K562 (cell line): Measurements from ENCODE around the gene SF3A2. TPM values are rescaled to one million over a fixed set of nuclear protein-coding genes. Genes with fewer than 3 reads are reported as not detected.

Source experiments
- CREBBP ChIP-seq: IDR thresholded peaks from one replicate; pipeline ENCODE4 v1.6.1; 2012; ENCODE audit warnings: low read depth, mild to moderate bottlenecking, control low read depth, inconsistent platforms, low read length
- CTBP1 ChIP-seq: fragments of 450-650 bp; IDR thresholded peaks from 2 replicates; pipeline ENCODE4 v1.6.1; 2016; ENCODE audit warnings: borderline replicate concordance
- FOSL1 ChIP-seq: fragments of 200-800 bp; sonication (Bioruptor generic); conservative IDR thresholded peaks from 2 replicates; pipeline ENCODE4 v1.6.1; 2016; ENCODE audit warnings: missing genetic modification characterization, missing compliant biosample characterization
- HSF4 ChIP-seq: fragments of 250-450 bp; sonication (Bioruptor Pico); IDR thresholded peaks from 2 replicates; pipeline ENCODE4 v2.1.2; 2022; ENCODE audit warnings: mild to moderate bottlenecking, moderate library complexity, borderline replicate concordance
- MEIS2 ChIP-seq: fragments of 450-650 bp; IDR thresholded peaks from 2 replicates; pipeline ENCODE4 v1.6.1; 2014; ENCODE audit warnings: mild to moderate bottlenecking; ENCODE audit not compliant: partially characterized antibody
- NEUROD1 ChIP-seq: fragments of 150-350 bp; IDR thresholded peaks from 2 replicates; pipeline ENCODE4 v1.6.1; 2014; ENCODE audit warnings: borderline replicate concordance, low read length, low read depth; ENCODE audit not compliant: partially characterized antibody
- RNF2 ChIP-seq: sonication (generic); IDR thresholded peaks from 2 replicates; pipeline ENCODE4 v1.6.1; 2016
- ZNF124 ChIP-seq: sonication (generic); formaldehyde crosslinking; IDR thresholded peaks from 2 replicates; pipeline ENCODE4 v1.8.1; 2022; ENCODE audit warnings: missing genetic modification reagents
- polyA plus RNA-seq, 8 experiments: library from polyadenylated mRNA; depleted of rRNA in 4 of 8; stranded (reverse) in 5 of 8; unstranded in 3 of 8; fragments of >200 nt; fragmentation: Nextera tagmentation in 2 of 8; fragmentation: Illumina TruSeq in 1 of 8; extraction: Ambion mirVana in 2 of 8; extraction: Trizol in 1 of 8; gene quantifications; 2 replicates each; pipeline versions ENCODE4 v1.2.1 to v1.2.3, GENCODE V29; 2011 to 2014; ENCODE audit warnings: inconsistent platforms in 1 of 8, missing spikeins in 1 of 8
- total RNA-seq, 7 experiments: library from RNA; depleted of rRNA in 6 of 7; stranded (reverse); fragments of >200 nt in 6 of 7; fragmentation: Illumina TruSeq in 2 of 7; extraction: Trizol in 2 of 7; gene quantifications; 2 replicates each; pipeline versions ENCODE4 v1.2.1 to v1.2.3, GENCODE V29; 2011 to 2021; ENCODE audit warnings: low replicate concordance in 1 of 7
- TF ChIP-seq, protein P1 (sequence below): sonication (generic); formaldehyde crosslinking; IDR thresholded peaks from 2 replicates; pipeline ENCODE4 v1.8.1; 2022; ENCODE audit warnings: missing genetic modification reagents
- TF ChIP-seq, protein P2 (sequence below): sonication (generic); formaldehyde crosslinking; IDR thresholded peaks from 2 replicates; pipeline ENCODE4 v1.8.0; 2022; ENCODE audit warnings: missing genetic modification reagents, mild to moderate bottlenecking, moderate library complexity, borderline replicate concordance
- TF ChIP-seq, protein P3 (sequence below): fragments of 450-650 bp; IDR thresholded peaks from 2 replicates; pipeline ENCODE4 v1.6.1; 2017; ENCODE audit warnings: antibody characterized with exemption
- TF ChIP-seq, protein P4 (sequence below), 2 experiments: IDR thresholded peaks in 1 of 2; conservative IDR thresholded peaks in 1 of 2; 2 replicates each; pipeline ENCODE4 v1.6.1; 2016; ENCODE audit warnings: low read depth in 2 of 2, mild to moderate bottlenecking in 1 of 2, missing compliant biosample characterization in 1 of 2, missing genetic modification characterization in 1 of 2, moderate library complexity in 1 of 2
- TF ChIP-seq, protein P5 (sequence below): fragments of 250-450 bp; sonication (Bioruptor Pico); IDR thresholded peaks from 2 replicates; pipeline ENCODE4 v1.5.0; 2021; ENCODE audit warnings: mild to moderate bottlenecking, borderline replicate concordance

SF3A2 gene
- total and polyA plus RNA-seq, 9 of the 15 experiments (the other 6 are each of a cell fraction or from before 2014, with no cell fraction given): 0.17 to 194 (median 22.8) TPM

DNA sequence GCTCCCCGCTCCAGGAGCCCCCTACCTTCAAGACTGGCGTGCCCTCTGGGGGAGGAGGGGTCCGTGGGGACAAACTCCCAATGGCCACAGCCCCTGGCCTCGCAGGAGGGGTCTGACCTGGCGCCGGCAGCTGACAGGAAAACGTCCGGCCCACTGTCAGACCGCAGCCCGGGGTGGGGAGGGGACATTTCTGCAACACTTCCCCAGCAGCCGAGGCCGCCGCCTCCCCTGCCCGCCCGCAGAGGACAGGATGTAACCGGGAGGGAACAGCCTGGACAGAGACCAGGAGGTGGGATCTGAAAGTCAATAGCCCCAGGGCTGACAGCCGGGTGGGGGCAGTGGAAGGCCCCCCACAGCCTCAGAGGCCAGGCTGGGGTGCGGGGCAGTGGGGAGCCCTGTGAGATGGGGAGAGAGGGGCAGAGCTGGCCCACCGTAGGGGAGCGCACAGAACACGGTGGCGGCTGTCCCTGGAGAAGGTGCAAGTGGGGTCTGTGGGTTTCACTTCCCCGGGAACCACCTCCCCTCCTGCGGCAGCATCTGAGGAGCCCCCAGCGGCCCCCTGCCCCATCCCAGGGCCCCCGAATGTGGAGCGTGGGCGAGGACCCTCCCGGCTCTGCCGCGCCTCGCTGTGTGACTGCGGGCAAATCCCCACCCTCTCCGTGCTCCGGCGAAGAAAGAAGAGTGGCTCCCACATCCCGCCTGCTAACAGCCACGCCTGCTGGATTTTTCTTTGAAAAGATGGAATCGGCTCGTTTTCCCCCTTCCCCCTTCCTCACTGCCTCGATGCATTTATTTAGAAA is 45.6 kb downstream of the SF3A2 start, which contains the start of gene PEAK3 (continued):
- TF ChIP-seq, protein P1, sequence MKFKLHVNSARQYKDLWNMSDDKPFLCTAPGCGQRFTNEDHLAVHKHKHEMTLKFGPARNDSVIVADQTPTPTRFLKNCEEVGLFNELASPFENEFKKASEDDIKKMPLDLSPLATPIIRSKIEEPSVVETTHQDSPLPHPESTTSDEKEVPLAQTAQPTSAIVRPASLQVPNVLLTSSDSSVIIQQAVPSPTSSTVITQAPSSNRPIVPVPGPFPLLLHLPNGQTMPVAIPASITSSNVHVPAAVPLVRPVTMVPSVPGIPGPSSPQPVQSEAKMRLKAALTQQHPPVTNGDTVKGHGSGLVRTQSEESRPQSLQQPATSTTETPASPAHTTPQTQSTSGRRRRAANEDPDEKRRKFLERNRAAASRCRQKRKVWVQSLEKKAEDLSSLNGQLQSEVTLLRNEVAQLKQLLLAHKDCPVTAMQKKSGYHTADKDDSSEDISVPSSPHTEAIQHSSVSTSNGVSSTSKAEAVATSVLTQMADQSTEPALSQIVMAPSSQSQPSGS (CRISPR knock-in tag): no peak
- TF ChIP-seq, protein P2, sequence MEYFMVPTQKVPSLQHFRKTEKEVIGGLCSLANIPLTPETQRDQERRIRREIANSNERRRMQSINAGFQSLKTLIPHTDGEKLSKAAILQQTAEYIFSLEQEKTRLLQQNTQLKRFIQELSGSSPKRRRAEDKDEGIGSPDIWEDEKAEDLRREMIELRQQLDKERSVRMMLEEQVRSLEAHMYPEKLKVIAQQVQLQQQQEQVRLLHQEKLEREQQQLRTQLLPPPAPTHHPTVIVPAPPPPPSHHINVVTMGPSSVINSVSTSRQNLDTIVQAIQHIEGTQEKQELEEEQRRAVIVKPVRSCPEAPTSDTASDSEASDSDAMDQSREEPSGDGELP: peak; percentile 87
- TF ChIP-seq HSF4 (CRISPR knock-in tag): no peak
- TF ChIP-seq FOSL1: no peak
- peak; percentile 30; the same call in 1 of the 2 replicates for TF ChIP-seq CTBP1
- TF ChIP-seq, protein P3, sequence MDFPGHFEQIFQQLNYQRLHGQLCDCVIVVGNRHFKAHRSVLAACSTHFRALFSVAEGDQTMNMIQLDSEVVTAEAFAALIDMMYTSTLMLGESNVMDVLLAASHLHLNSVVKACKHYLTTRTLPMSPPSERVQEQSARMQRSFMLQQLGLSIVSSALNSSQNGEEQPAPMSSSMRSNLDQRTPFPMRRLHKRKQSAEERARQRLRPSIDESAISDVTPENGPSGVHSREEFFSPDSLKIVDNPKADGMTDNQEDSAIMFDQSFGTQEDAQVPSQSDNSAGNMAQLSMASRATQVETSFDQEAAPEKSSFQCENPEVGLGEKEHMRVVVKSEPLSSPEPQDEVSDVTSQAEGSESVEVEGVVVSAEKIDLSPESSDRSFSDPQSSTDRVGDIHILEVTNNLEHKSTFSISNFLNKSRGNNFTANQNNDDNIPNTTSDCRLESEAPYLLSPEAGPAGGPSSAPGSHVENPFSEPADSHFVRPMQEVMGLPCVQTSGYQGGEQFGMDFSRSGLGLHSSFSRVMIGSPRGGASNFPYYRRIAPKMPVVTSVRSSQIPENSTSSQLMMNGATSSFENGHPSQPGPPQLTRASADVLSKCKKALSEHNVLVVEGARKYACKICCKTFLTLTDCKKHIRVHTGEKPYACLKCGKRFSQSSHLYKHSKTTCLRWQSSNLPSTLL: no peak
- TF ChIP-seq, protein P4, sequence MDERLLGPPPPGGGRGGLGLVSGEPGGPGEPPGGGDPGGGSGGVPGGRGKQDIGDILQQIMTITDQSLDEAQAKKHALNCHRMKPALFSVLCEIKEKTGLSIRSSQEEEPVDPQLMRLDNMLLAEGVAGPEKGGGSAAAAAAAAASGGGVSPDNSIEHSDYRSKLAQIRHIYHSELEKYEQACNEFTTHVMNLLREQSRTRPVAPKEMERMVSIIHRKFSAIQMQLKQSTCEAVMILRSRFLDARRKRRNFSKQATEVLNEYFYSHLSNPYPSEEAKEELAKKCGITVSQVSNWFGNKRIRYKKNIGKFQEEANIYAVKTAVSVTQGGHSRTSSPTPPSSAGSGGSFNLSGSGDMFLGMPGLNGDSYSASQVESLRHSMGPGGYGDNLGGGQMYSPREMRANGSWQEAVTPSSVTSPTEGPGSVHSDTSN (CRISPR knock-in tag; IDR thresholded peaks at IDR 0.05; ENCODE audit: low read depth): no peak
- TF ChIP-seq, protein P4 (tag; conservative IDR thresholded peaks at IDR 0.05; ENCODE audit: low read depth): no peak
- TF ChIP-seq CREBBP: no peak
- TF ChIP-seq RNF2: peak; percentile 26; the same call in 1 of the 2 replicates
- no peak for TF ChIP-seq MEIS2
- TF ChIP-seq, protein P5, sequence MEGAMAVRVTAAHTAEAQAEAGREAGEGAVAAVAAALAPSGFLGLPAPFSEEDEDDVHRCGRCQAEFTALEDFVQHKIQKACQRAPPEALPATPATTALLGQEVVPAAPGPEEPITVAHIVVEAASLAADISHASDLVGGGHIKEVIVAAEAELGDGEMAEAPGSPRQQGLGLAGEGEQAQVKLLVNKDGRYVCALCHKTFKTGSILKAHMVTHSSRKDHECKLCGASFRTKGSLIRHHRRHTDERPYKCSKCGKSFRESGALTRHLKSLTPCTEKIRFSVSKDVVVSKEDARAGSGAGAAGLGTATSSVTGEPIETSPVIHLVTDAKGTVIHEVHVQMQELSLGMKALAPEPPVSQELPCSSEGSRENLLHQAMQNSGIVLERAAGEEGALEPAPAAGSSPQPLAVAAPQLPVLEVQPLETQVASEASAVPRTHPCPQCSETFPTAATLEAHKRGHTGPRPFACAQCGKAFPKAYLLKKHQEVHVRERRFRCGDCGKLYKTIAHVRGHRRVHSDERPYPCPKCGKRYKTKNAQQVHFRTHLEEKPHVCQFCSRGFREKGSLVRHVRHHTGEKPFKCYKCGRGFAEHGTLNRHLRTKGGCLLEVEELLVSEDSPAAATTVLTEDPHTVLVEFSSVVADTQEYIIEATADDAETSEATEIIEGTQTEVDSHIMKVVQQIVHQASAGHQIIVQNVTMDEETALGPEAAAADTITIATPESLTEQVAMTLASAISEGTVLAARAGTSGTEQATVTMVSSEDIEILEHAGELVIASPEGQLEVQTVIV: no peak
- TF ChIP-seq NEUROD1: no peak
- TF ChIP-seq ZNF124: no peak
